ENCODE results near the gene SHANK2.
A peak's percentile ranks its signal among the peaks of the same experiment; 100 is the strongest.

SHANK2 gene

DNA sequence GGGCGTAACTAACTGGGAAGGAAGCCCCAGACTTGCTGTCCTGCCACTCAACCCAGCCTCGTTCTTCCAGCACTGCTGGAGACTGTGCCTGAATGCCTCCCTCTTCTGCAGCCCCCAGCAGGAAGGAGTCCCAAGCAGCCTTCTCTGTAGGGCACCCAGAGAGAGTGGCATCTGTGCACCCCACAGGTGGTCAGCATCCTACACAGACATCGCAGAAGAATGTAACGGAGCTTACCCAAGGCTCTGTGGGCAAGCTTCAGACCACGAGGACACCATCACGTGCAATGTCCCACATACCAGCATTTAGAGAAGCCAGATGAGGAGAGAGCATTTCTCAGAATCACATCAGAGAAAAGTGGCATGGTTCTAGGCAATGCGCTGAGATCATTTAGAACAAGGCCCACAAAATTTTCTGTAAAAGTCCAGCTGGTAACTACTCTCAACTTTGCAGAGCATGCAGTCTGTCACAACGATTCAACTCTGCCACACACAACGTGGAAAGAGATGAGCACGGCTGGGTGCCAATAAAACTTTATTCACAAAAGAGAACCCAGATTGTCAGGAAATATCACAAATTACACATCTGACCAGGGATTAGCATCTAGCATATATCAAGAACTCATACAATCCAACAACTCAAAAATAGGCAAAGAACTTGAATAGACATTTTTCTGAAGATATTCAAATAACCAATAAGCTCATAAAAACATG, 33.4 kb downstream of the SHANK2 start:
- DNase-seq = no peak

DNA sequence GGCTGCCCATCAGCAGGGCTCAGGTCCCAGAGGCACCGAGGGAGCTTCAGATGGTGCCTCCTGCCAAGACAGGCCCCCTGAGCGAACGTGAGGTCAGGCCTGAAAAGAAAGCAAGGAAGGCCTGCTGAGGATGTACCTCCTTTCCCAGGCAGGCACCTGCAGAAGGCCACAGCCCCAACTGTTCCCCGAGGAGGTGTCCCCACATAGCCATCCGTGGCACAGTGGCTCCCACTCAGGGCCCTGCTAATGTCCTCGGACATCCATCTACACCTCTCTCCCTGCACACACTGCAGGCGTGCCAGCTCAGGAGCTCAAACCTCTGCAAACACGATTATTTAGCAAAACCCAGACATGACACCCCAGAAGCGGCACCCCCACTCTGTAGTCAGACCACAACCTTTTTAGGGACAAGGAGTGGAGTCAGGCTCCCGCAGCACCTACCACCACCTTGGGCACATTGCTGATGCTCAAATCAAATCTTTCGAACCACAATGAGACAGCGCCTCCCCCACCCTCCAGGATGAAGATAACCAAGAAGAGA, 36.9 kb downstream of the SHANK2 start:
- no peak for DNase-seq

DNA sequence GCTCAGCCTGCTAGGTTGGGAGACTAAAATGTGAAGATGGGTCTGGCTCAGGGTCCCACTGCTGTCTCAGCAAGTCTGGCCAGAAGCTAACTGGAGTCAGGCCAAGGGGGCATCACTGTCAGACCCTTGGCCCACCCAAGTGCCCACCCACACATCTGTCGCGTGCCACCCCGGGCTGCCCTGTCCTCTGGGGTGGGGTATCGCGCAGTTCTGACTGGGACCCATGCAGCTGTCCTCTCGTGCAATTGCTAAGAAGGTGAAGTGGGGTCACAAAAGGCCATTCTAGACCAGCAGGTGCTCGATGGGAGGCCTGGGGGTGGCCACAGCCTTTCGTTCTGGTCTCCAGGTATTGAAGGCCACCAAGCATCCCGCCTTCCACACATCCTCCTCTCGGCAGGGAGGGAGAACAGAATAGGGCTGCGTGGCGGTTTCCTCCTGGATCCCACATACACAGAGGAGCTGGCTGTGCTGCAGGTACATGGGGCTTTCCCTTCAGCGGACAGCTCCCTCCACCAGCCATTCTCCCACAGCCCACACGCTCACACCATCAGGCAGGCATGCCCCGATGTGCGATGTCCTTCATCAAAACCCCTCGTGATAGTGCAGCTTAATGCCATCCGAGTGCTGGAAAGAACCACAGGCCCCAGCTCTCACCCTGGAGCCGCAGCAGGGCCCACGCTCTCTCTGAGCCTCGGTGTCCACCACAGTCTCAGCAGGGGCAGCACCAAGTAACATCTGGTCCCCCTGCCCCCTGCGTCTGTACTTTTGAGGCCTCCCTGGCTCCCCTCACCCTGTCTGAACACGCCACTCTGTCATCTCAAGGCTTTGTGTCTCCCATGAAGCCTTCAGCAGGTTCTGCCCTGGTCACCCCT, 37.6 kb downstream of the SHANK2 start:
- DNase-seq = no peak

DNA sequence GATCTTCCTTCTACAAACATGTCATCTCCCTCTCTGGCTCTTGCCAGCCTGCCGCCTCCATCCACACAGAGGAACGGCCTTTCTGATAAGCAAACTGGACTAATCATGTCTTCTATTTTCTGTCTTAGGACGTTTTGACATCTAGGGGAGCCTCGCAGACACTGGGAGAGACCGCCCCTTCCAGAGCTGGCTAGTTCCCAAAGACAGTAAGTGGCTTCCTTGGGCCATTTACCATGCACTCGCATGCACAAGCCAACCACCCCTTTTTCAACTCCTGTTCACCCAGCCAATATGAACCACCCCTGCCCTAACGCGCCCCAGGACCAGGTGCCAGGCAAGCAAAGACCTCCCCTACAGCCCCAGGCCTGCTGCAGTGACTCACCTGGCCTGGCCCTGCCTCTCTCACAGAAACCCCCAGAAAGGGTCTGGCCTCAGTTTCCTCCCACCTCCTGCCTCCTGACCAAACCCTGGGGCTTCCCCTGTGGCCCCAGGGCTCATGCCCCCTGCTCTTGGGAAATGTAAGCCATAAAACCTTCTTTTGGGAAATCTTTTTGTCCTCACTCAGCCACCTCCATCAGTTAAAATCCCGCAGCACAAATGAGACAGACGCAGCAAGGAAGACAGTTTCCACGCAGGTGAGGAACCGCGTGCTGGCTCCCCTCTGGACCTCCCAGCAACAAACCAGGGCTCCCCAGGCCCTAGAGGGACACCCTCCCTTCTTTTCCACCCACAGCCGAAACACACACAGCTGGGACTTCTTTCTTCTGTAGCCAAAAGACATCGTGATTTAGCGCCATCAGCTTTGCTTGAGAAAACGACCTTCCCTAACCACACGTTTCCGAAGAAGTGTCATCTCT, 38.5 kb downstream of the SHANK2 start:
- no peak for DNase-seq

DNA sequence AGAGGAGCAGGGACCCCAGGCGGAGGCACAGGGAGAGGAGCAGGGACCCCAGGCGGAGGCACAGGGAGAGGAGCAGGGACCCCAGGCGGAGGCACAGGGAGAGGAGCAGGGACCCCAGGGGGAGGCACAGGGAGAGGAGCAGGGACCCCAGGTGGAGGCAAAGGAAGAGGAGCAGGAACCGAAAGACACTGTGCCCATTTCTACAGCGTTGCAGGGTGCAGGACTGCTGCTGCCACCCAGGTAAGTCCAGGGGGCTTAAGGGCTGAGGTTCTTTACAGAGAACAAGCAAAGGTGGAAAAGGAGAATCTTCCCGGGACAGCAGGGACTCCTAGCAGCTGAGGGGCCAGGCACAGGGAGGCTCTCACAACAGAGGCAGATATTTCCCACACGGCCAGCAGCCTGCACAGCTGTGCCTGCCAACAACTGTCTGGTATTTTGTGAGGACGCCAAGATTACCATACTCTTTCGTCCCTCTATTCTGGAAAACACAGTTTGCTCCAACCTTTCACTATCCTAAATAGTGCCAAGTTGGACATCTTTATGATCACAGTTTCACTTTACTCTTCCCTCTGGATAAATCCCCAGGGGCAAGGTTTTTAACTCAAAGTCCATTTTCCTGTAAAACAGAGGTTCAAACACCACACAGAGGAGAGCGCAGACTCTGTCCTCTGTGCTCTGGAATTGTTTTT, 39.4 kb downstream of the SHANK2 start:
- peak; percentile 70 for DNase-seq

DNA sequence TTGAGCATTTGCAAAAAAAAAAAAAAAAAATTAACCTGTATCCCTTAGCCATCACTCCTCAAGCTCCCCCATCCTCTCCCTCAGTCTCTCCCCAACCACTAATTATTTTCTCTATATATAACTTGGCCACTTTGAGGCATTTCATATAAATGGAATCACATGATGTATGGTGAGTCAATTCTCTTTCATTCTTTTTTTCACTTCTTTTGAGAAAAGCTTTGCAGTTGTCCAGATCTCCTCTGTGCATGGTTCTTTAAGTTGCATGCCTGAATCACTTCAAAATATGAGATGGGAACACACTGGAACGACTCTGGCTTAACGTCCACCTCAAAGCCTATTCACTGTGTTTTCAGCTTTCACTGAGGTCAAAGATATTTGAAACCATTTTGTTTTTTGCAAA, 40.7 kb downstream of the SHANK2 start:
- DNase-seq = no peak

DNA sequence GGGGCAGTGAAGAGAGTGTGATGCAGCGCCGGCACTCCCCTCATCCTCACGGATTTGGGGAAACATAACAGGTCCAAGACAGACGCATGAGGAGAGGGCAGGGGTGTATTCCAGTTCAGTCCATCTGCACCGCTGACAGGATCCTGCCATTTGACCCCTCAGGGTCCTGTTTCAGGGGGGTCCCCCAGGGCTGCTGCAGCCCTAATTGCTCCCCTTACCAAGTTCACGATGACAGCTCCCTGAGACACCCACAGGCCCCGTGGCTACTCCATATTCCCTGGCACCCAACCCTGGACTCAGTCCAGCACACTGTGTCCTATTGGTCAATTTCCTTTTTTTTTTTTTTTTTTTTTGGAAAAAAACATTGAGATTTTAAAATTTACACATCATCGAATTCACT, 41.5 kb downstream of the SHANK2 start:
- no peak for DNase-seq

DNA sequence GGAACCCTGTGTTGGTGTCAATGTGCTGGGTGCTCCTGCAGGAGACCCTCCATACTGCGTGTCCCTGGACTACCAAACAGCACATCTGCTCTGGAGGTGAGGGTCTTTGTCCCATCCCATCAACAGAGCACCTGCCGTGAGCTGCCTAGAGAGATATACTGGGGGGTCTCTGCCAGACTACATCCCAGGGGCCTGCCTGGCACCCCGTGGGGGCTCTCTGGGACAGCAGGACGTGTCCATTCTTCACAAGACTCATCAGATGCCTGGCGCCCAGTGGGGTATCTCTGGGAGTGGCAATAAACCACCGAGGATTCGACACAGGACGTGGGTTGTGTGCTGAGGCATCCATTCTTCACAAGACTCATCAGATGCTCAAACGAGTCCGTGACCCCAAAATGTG, 42.7 kb downstream of the SHANK2 start:
- DNase-seq = no peak

DNA sequence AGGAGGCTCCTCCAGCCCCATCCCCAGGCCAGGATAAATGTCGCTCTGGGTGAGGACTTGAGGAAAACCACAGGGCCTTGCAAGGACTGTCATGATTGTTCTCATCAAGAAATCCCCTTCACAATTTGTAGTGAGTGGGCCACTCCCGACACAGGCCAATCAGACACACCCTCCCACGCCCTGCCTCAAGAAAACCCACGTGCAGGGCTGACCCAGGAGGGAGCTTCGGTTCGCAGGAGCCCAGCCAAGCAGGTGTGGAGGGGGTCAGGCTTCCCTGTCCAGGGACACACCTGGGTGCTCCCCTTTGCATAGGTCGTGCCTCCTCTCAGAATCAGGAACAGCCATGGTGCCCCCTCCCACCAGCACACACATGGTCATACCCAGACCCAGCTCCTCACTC, 43.2 kb downstream of the SHANK2 start:
- no peak for DNase-seq

DNA sequence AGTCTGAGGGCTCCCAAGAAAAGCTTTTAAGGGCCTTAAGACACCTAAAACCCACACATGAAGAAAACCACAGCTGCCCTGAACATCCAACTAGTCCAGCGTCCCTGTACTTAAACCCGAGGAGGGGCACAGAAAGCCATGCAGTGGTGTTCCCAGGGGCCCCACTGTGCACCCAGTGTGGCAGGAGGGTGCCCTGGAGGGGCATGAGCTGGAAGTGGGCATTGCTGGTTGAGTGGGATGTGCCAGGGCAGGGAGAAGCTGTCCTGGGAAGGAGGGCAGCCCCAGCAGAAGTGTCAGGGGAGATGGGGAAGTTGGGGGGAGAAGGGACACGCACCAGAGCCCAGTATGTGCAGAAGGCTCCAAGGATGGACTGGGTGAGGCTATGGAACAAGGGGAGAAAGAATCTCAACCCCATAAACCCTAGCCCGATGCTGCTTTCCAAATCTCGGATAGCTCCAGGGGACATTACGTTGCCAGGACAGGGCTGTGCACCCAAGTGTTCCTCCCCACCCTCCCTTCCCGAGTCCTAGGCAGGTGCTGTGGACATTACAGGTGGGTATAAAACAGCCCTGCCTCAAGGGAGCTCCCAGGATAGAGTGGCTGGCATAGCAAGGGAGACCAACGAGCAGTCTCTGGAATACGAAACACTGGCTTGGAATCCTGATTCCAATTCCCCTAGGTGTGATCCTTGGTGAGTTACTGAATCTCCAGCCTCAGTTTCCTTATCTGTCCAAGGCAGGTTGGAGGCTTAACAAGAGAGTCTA, 44.2 kb downstream of the SHANK2 start:
- DNase-seq = no peak

DNA sequence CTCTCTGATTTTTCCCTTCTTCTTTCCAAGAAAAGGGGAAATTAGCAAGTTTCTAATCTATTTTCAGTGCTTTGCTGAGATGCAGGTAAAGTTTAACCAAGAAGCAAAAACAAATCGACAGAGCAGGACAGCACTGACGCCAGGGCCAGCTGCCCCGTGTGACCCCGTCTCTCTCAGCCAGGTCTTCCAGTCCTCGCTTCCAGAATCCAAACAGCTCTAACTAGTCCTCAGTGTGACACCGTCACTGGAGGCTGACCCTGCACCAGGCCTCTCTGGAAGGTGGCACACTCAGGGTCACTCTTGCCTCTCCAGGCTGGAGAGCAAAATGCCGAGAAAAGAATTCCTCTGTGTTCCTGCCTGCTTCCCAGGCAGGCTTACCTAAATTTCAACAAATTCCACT, 44.8 kb downstream of the SHANK2 start:
- no peak for DNase-seq

DNA sequence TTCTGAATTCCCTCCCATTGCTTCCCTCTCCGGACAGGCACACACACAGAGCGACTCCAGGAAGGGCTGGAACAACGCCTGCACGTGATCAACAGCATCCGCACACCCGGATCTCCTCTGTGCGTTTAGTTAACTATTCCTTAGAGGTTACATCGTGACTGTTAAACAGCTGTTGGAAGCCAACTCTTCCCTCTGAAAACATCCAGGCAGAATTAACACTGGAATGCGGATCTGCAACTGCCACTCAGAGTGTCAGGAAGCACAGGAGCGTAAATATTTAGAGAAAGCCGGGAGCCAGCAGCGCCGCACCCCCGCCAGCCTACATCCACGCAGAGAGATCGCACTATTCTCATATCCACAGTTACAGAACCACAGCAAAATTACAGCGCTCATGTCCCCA, 46.2 kb downstream of the SHANK2 start:
- DNase-seq = peak; percentile 50

DNA sequence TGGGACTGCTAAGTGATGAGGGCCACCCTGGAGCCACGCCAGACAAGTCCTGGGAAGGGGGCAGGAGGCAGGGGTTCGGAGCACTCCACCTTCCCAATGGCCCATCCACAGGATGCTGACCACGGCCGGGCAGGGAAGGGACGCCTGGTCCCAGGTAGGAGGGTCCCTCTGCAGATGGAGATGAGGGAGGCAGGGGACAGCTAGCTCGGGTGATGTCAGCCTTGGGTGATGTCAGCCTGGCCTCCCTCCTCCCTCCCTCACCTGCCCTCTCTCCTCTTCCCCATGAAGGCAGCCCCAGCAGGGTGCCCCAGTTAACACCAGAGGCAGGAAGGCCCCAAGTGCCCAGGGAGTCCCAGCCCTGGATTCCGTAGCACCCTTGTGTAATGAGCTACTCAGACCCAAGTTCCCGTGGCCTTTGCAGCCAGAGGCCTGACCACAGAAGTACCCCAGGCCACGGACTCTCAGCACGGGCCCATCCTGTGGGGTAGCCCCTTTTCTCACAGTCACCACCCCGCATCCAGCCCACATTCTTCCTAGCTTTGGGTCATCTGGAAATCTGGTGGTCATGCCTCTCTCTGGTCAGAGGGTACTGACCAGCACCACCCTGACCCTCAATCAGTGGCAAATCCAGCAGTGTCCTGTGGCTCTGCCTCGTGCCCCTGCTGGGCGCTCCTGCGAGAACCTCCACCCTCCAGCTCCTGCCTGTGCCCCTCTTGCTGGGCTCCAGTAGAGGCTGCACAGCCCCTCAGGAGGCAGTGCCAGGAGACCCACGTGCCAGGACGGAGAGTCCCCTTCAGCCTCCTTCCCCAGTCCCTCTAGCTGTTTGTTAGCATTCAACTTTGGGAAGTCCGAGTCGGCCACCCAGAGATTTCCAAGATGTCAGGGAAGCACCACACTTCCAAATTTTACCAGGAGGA, 47.4 kb downstream of the SHANK2 start:
- DNase-seq = no peak

DNA sequence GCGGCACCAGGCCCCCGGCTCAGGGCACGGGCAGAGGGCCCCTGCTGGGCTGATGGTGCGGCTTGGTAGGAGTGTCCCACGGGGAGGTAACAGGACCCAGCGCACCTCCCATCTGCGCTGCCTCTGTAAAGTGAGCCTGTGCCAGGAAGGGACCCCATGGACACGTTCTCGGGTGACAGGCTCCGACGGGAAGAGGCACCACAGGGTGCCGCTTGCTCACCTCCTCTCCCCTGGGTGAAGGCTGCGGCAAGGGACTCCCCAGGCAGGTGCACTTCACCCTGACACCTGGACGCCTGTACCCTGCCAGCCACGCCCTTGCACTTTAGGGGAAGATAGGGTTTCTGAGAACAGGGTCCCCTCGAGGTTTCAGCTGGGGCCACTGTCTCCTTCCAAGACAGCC, 48.1 kb downstream of the SHANK2 start:
- DNase-seq = no peak

DNA sequence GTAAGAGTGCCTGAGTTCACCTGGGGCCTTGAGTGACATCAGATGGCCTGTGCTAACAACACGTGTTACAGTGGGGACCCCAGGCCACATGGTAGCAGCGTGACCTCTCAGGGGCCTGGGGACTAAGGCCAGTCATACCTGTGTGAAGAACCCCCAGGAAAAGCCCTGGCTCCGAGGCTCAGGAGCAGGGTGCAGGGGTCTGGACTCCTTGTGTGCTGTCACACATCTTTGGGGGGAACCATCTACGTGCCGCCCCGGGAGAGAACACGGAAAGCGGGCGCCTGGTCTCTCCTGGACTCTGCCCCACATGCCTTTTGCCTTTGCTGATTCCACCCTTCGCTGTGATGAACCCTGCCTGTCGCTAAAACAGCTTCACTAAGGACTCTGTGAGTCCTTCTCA, 48.7 kb downstream of the SHANK2 start:
- DNase-seq = no peak

DNA sequence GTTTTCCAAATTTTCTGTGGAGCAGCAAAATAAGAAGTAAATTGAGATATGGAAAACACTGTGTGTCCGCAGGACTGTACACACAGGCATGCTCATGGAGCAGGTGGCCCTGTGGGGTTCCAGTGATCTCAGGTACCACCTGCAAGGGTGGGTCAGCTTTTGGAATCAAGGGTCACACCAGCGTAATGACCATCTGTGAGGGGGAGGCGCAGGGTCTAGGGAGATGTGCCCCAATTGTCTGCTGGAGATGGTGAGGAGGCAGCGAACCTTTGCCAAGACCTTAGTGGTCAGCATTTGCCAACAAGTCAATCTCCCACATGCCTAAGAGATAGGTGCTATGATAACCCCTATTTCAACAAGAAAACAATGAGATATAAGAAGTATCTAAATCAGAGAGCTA, 49.4 kb downstream of the SHANK2 start:
- no peak for DNase-seq

DNA sequence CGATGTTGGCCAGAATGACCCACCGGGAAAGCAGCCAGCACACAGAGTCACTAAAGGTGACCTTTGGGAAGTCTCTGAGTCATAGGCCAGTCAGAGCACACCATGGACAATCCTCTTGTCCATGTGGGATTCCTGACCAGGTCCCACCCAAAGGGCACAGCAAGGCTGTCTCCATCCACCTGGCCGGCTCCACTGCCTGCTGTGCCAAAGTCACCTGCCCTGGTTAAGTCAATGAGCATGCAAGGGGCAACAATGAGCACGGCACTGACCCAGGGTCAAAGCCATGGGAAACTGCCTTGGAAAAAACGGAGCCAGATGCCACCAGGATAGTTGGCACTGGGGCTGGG, 49.8 kb downstream of the SHANK2 start:
- no peak for DNase-seq

Data from left hindlimb (tissue), 1 donor.